ENCODE measurements around the gene NAV2. TPM values are rescaled to one million over a fixed set of nuclear protein-coding genes. Genes with fewer than 3 reads are reported as not detected.

Gene NAV2
- polyA plus RNA-seq, 3 donors: not detected

DNA sequence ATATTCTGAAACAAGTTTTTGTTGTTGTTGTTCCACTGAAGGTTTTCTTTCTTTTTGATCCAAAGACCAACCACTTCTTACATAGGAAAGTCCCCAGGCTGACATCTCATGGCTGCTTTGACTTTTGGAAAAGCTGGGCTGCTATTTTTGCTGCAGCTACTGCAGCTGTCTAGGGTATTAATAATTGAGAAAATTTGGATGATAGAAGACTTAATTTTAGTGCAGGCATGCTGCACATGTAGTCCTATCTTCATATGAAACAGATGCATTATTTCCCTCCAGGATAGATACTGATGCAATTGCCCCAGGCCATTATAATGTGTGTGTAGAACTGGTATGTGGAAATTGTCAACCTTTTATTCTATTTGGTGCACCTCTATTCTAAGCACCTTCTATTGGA is 131.4 kb downstream of the NAV2 start:
- Histone ChIP-seq H4K20me1 (ENCODE audit: insufficient read depth, low read length) (no peaks in the 10 kb centered on the region), H3K4me2 (replicated peaks; ENCODE audit: extremely low read depth, low read length, poor library complexity, severe bottlenecking) (no peak overlapping the region), H3K79me2 (ENCODE audit: insufficient read depth, low read length) (no peaks in the 10 kb centered on the region), H3K9ac (ENCODE audit: insufficient read depth, low read length, poor library complexity, severe bottlenecking) (no peak overlapping the region), H2AFZ (ENCODE audit: insufficient read depth, low read depth, low read length, poor library complexity, severe bottlenecking) (no peak overlapping the region), H3K9me3 (replicated peaks in 1 of 2; ENCODE audit: control insufficient read depth in 1 of 2, insufficient read depth in 1 of 2, low read length in 2 of 2) (no peaks in the 10 kb centered on the region), H3K36me3 (replicated peaks in 1 of 2; ENCODE audit: control insufficient read depth in 1 of 2, insufficient read depth in 2 of 2, low read length in 2 of 2) (no peaks in the 10 kb centered on the region), H3K27me3 (ENCODE audit: control insufficient read depth in 2 of 2, insufficient read depth in 2 of 2, low read length in 2 of 2) (no peaks in the 10 kb centered on the region), H3K4me1 (ENCODE audit: control insufficient read depth in 1 of 2, insufficient read depth in 2 of 2, low read length in 2 of 2) (no peaks in the 10 kb centered on the region), H3K4me3 (replicated peaks in 1 of 3; ENCODE audit: low read depth in 2 of 3, low read length in 3 of 3) (no peak overlapping the region), H3K27ac (ENCODE audit: low read depth in 1 of 2, low read length in 2 of 2) (no peak overlapping the region)
- H3K27ac Mint-ChIP-seq: no peak overlapping the region
- TF ChIP-seq, protein P1, sequence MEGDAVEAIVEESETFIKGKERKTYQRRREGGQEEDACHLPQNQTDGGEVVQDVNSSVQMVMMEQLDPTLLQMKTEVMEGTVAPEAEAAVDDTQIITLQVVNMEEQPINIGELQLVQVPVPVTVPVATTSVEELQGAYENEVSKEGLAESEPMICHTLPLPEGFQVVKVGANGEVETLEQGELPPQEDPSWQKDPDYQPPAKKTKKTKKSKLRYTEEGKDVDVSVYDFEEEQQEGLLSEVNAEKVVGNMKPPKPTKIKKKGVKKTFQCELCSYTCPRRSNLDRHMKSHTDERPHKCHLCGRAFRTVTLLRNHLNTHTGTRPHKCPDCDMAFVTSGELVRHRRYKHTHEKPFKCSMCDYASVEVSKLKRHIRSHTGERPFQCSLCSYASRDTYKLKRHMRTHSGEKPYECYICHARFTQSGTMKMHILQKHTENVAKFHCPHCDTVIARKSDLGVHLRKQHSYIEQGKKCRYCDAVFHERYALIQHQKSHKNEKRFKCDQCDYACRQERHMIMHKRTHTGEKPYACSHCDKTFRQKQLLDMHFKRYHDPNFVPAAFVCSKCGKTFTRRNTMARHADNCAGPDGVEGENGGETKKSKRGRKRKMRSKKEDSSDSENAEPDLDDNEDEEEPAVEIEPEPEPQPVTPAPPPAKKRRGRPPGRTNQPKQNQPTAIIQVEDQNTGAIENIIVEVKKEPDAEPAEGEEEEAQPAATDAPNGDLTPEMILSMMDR (IDR thresholded peaks at IDR 0.05): no peak
- no peak for DNase-seq
- no peaks in the 10 kb centered on the region for H3K4me1 Mint-ChIP-seq
- H3K27me3 Mint-ChIP-seq (ENCODE audit: low read depth in 3 of 3): peaks cover 0 to 2% (median 1%) of the 10 kb centered on the region in 3 donors
- intact Hi-C loops (cut with micrococcal nuclease): no loop called here
- no peaks in the 10 kb centered on the region for H3K36me3 Mint-ChIP-seq
- no peak overlapping the region for H3K4me3 Mint-ChIP-seq
- H3K9me3 Mint-ChIP-seq: no peaks in the 10 kb centered on the region

DNA sequence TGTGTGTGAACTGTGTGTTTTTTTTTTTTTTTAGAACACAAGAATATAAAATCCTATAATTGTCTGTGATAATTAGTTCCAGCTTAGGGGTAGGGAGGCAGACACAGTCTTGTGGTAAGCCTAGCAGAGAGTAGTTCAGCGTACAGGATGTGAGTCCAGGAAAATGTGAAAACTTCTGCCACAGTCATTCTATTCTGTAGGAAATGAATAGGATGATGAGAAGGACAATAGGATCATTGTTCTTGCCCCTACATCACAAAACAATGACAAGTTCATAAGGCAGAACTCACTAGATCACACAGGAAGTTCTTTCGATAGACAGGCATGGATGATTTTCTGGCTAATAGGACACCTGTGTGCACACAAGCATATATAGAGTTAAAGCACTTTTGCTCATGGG is 132.2 kb downstream of the NAV2 start:
- no peak for DNase-seq
- peaks cover 0 to 2% (median 0%) of the 10 kb centered on the region in 3 donors for H3K27me3 Mint-ChIP-seq (ENCODE audit: low read depth in 3 of 3)
- no peak overlapping the region for H3K4me2 ChIP-seq (replicated peaks; ENCODE audit: extremely low read depth, low read length, poor library complexity, severe bottlenecking)
- no peaks in the 10 kb centered on the region for H3K4me1 ChIP-seq (ENCODE audit: control insufficient read depth in 1 of 2, insufficient read depth in 2 of 2, low read length in 2 of 2)
- no peaks in the 10 kb centered on the region for H3K9me3 Mint-ChIP-seq
- peak overlapping the region in 1 of 7 donors; percentile 23 for H3K27ac Mint-ChIP-seq
- WGBS (ENCODE audit: insufficient coverage): 80% methylated on average over 1 of the region's 2 CpGs
- no peaks in the 10 kb centered on the region for H3K36me3 ChIP-seq (replicated peaks in 1 of 2; ENCODE audit: control insufficient read depth in 1 of 2, insufficient read depth in 2 of 2, low read length in 2 of 2)
- H3K79me2 ChIP-seq (ENCODE audit: insufficient read depth, low read length): no peaks in the 10 kb centered on the region
- H3K27me3 ChIP-seq (ENCODE audit: control insufficient read depth in 2 of 2, insufficient read depth in 2 of 2, low read length in 2 of 2): no peaks in the 10 kb centered on the region
- TF ChIP-seq, protein P1 (IDR thresholded peaks at IDR 0.05): no peak
- no peaks in the 10 kb centered on the region for H3K9me3 ChIP-seq (replicated peaks in 1 of 2; ENCODE audit: control insufficient read depth in 1 of 2, insufficient read depth in 1 of 2, low read length in 2 of 2)
- no peak overlapping the region for H3K9ac ChIP-seq (ENCODE audit: insufficient read depth, low read length, poor library complexity, severe bottlenecking)
- H3K4me1 Mint-ChIP-seq: no peaks in the 10 kb centered on the region
- no peaks in the 10 kb centered on the region for H3K36me3 Mint-ChIP-seq
- H3K4me3 Mint-ChIP-seq: no peak overlapping the region
- H2AFZ ChIP-seq (ENCODE audit: insufficient read depth, low read depth, low read length, poor library complexity, severe bottlenecking): no peak overlapping the region
- H4K20me1 ChIP-seq (ENCODE audit: insufficient read depth, low read length): no peaks in the 10 kb centered on the region
- no peak overlapping the region for H3K4me3 ChIP-seq (replicated peaks in 1 of 3; ENCODE audit: low read depth in 2 of 3, low read length in 3 of 3)
- intact Hi-C loops (cut with micrococcal nuclease): no loop called here
- H3K27ac ChIP-seq (ENCODE audit: low read depth in 1 of 2, low read length in 2 of 2): no peak overlapping the region

Data from CD14-positive monocyte (primary cell).